HCT116 (cell line): ENCODE data around the gene PRKCZ. TPM values are rescaled to one million over a fixed set of nuclear protein-coding genes. Genes with fewer than 3 reads are reported as not detected.

Experiments
- ATAC-seq: fragments of 200-7000 bp; cut with Tn5 transposase; 2 replicates; pipeline ENCODE4 v1.9.1; 2020; ENCODE audit warnings: mild to moderate bottlenecking, moderate library complexity
- BruUV-seq: library from RNA; stranded (reverse); fragments of 400-500 nt; replicated peaks from 2 replicates; lab custom pipeline; 2021; lab: Mats Ljungman, UMichigan
- CTCF ChIA-PET: fragments of 300-600 bp; sonication (Branson Sonifier 250); formaldehyde crosslinking; loops from one replicate; lab custom pipeline; 2021; ENCODE audit warnings: antibody characterized with exemption; lab: Charles Lee
- POLR2A ChIA-PET: fragments of 300-600, 350-600 bp; sonication (Branson Sonifier 250); formaldehyde crosslinking; loops from one replicate; lab custom pipeline; 2021; ENCODE audit warnings: antibody characterized with exemption; lab: Charles Lee
- RAD21 ChIA-PET, 2 experiments: fragments of 300-600 bp; sonication (Branson Sonifier 250); formaldehyde crosslinking; loops; one replicate each; lab custom pipeline; 2023; ENCODE audit warnings: low total read pairs in 2 of 2; ENCODE audit not compliant: uncharacterized antibody in 2 of 2, unreplicated experiment in 2 of 2, low non-redundant PET in 1 of 2; lab: Charles Lee
- DNase-seq: peaks from one replicate; pipeline ENCODE4 v3.0.0-alpha.2; 2010; ENCODE audit warnings: low read depth, low spot score
- H2AFZ ChIP-seq: fragments of 200-600 bp; shearing (Covaris generic), sonication (generic); 2 replicates; pipeline ENCODE4 v1.6.1; 2017; ENCODE audit warnings: low read depth, mixed run types, mixed read lengths, antibody characterized with exemption, low read length; ENCODE audit not compliant: poor library complexity, severe bottlenecking
- H3K27ac ChIP-seq: 2 replicates; pipeline ENCODE4 v1.5.1; 2012; ENCODE audit warnings: low read depth, low read length
- H3K27me3 ChIP-seq: fragments of 200-600 bp; sonication (generic); 2 replicates; pipeline ENCODE4 v1.6.1; 2016; ENCODE audit warnings: mixed run types, low read length, mixed read lengths; ENCODE audit not compliant: insufficient read depth
- H3K36me3 ChIP-seq, 2 experiments: fragments of 200-500 bp in 1 of 2; fragments of 200-600 bp in 1 of 2; sonication (Bioruptor generic) in 1 of 2; sonication (generic) in 1 of 2; 2 replicates each; pipeline versions ENCODE4 v1.5.1 to v1.6.1; 2014 to 2016; ENCODE audit warnings: low read length in 2 of 2, inconsistent platforms in 1 of 2, mixed read lengths in 1 of 2, mixed run types in 1 of 2; ENCODE audit not compliant: insufficient read depth in 2 of 2, control insufficient read depth in 1 of 2
- H3K4me1 ChIP-seq, 2 experiments: fragments of 200-600 bp in 1 of 2; sonication (generic) in 1 of 2; 2 replicates each; pipeline versions ENCODE4 v1.5.1 to v1.6.1; 2012 to 2017; ENCODE audit warnings: low read length in 2 of 2, inconsistent platforms in 1 of 2, mild to moderate bottlenecking in 1 of 2, mixed read lengths in 1 of 2, mixed run types in 1 of 2, moderate library complexity in 1 of 2; ENCODE audit not compliant: insufficient read depth in 2 of 2, control insufficient read depth in 1 of 2
- H3K4me2 ChIP-seq: fragments of 200-600 bp; sonication (generic); 2 replicates; pipeline ENCODE4 v1.6.1; 2017; ENCODE audit warnings: mixed run types, low read length, mixed read lengths
- H3K4me3 ChIP-seq, 2 experiments: fragments of 200-600 bp in 1 of 2; sonication (generic) in 1 of 2; replicated peaks in 1 of 2; 2 replicates each; pipeline ENCODE4 v1.5.1; 2011 to 2016; ENCODE audit warnings: low read length in 2 of 2, control low read depth in 1 of 2, low read depth in 1 of 2, mild to moderate bottlenecking in 1 of 2, mixed read lengths in 1 of 2, mixed run types in 1 of 2
- H3K79me2 ChIP-seq: fragments of 200-600 bp; sonication (generic); 2 replicates; pipeline ENCODE4 v1.6.1; 2017; ENCODE audit warnings: mild to moderate bottlenecking, mixed run types, low read length, moderate library complexity, mixed read lengths; ENCODE audit not compliant: insufficient read depth
- H3K9ac ChIP-seq: fragments of 200-600 bp; sonication (generic); 2 replicates; pipeline ENCODE4 v1.6.1; 2016; ENCODE audit warnings: low read length, mixed read lengths
- H3K9me2 ChIP-seq: fragments of 200-600 bp; sonication (generic), shearing (Covaris generic); 2 replicates; pipeline ENCODE4 v1.6.1; 2017; ENCODE audit warnings: mixed run types, mild to moderate bottlenecking, moderate library complexity; ENCODE audit not compliant: insufficient read depth
- H3K9me3 ChIP-seq, 2 experiments: fragments of 200-500 bp in 1 of 2; fragments of 200-600 bp in 1 of 2; sonication (Bioruptor generic) in 1 of 2; sonication (generic) in 1 of 2; 2 replicates each; pipeline ENCODE4 v1.6.1; 2014 to 2017; ENCODE audit warnings: low read length in 2 of 2, mixed read lengths in 2 of 2, inconsistent platforms in 1 of 2, low read depth in 1 of 2, mild to moderate bottlenecking in 1 of 2, mixed run types in 1 of 2, moderate library complexity in 1 of 2; ENCODE audit not compliant: control insufficient read depth in 1 of 2, insufficient read depth in 1 of 2
- H4K20me1 ChIP-seq: fragments of 200-600 bp; sonication (generic), shearing (Covaris generic); 2 replicates; pipeline ENCODE4 v1.6.1; 2017; ENCODE audit warnings: mixed run types, mild to moderate bottlenecking, moderate library complexity; ENCODE audit not compliant: insufficient read depth
- ATF3 ChIP-seq: IDR thresholded peaks from 2 replicates; pipeline ENCODE4 v1.6.1; 2012
- EGR1 ChIP-seq: IDR thresholded peaks from 2 replicates; pipeline ENCODE4 v1.6.1; 2012; ENCODE audit warnings: low read depth
- ELF1 ChIP-seq: IDR thresholded peaks from 2 replicates; pipeline ENCODE4 v1.6.1; 2012; ENCODE audit warnings: low read depth, borderline replicate concordance
- EZH2phosphoT487 ChIP-seq: fragments of 200-600 bp; IDR thresholded peaks from 2 replicates; pipeline ENCODE4 v1.6.1; 2018; ENCODE audit warnings: antibody characterized with exemption, borderline replicate concordance
- FOSL1 ChIP-seq: IDR thresholded peaks from 2 replicates; pipeline ENCODE4 v1.6.1; 2012; ENCODE audit warnings: low read depth
- JUND ChIP-seq: IDR thresholded peaks from 2 replicates; pipeline ENCODE4 v1.6.1; 2012
- MAX ChIP-seq: IDR thresholded peaks from 2 replicates; pipeline ENCODE4 v1.6.1; 2012
- POLR2A ChIP-seq: IDR thresholded peaks from 2 replicates; pipeline ENCODE4 v1.7.0; 2011; ENCODE audit warnings: borderline replicate concordance; ENCODE audit not compliant: insufficient read depth, insufficient read length; ENCODE audit errors: extremely low read depth
- REST ChIP-seq: IDR thresholded peaks from 2 replicates; pipeline ENCODE4 v1.6.1; 2012; ENCODE audit warnings: low read depth
- SIN3A ChIP-seq: IDR thresholded peaks from 2 replicates; pipeline ENCODE4 v1.6.1; 2012; ENCODE audit warnings: low read depth
- SP1 ChIP-seq: IDR thresholded peaks from 2 replicates; pipeline ENCODE4 v1.6.1; 2012; ENCODE audit warnings: low read depth
- SRF ChIP-seq: IDR thresholded peaks from 2 replicates; pipeline ENCODE4 v1.6.1; 2012; ENCODE audit warnings: low read depth
- TCF7L2 ChIP-seq: IDR thresholded peaks from 2 replicates; pipeline ENCODE4 v1.7.0; 2011; ENCODE audit warnings: borderline replicate concordance, inconsistent platforms; ENCODE audit not compliant: insufficient read depth, insufficient read length; ENCODE audit errors: extremely low read depth
- YY1 ChIP-seq: IDR thresholded peaks from 2 replicates; pipeline ENCODE4 v1.6.1; 2011; ENCODE audit warnings: low read length, low read depth, moderate library complexity, mild to moderate bottlenecking; ENCODE audit not compliant: insufficient replicate concordance; ENCODE audit errors: extremely low read depth
- ZFX ChIP-seq: fragments of 450-650 bp; IDR thresholded peaks from 2 replicates; pipeline ENCODE4 v1.6.1; 2017
- intact Hi-C: fragments of 100-400 bp; cut with micrococcal nuclease; formaldehyde crosslinking; loops from 2 replicates; pipeline ENCODE4 v1.10.0; 2022
- total RNA-seq: library from RNA; stranded (reverse); gene quantifications from one replicate; pipeline ENCODE4 v1.2.1, GENCODE V29; 2021; ENCODE audit not compliant: unreplicated experiment

The PRKCZ gene
- total RNA-seq, 1 experiment from 2014 or later: 46.8 TPM

GRCh38 chr1:2156866-2157265, 106.7 kb downstream of the PRKCZ start:
- Histone ChIP-seq H3K27ac (no peak overlapping the region), H3K9ac (no peak overlapping the region), H3K4me2 (no peak overlapping the region), H3K9me2 (no peaks in the 10 kb centered on the region), H3K79me2 (no peaks in the 10 kb centered on the region), H3K4me1 (no peaks in the 10 kb centered on the region), H4K20me1 (no peaks in the 10 kb centered on the region), H2AFZ (no peak overlapping the region), H3K27me3 (no peaks in the 10 kb centered on the region), H3K36me3 (peaks cover 0 to 2% of the 10 kb centered on the region in 2 experiments; a peak in 2 of 4 replicates), H3K9me3 (peaks cover 0 to 4% of the 10 kb centered on the region in 2 experiments; a peak in 1 of 4 replicates), H3K4me3 (no peak overlapping the region)
- CTCF ChIA-PET: interaction anchor here (1.0 kb wide), 1 partner anchor 16 kb away, joined by 5 read pairs; no protein-coding TSS in a partner anchor
- RAD21 ChIA-PET: no interaction called here
- ATAC-seq: no peak
- BruUV-seq: no TSS peak
- POLR2A ChIA-PET: no interaction called here
- no peak for TF ChIP-seq ATF3
- no peak for TF ChIP-seq SP1
- no peak for TF ChIP-seq EZH2phosphoT487
- TF ChIP-seq YY1: no peak
- TF ChIP-seq POLR2A: no peak
- TF ChIP-seq JUND: no peak
- no peak for TF ChIP-seq TCF7L2
- TF ChIP-seq ELF1: no peak
- no peak for TF ChIP-seq SRF
- no peak for TF ChIP-seq ZFX
- no peak for TF ChIP-seq REST
- no peak for TF ChIP-seq MAX
- TF ChIP-seq SIN3A: no peak
- TF ChIP-seq EGR1: no peak
- TF ChIP-seq FOSL1: no peak
- intact Hi-C loops: no loop called here
- DNase-seq: no peak
